Heart left ventricle (tissue), 13 donors: ENCODE measurements around the gene NPEPPS.

Experiments used
- POLR2A ChIP-seq, 2 donors: fragments of 450-650 bp; IDR thresholded peaks; one replicate each; pipeline ENCODE4 v1.6.1; 2017; ENCODE audit warnings: antibody characterized with exemption in 2 of 2, mild to moderate bottlenecking in 2 of 2, moderate library complexity in 2 of 2
- TF ChIP-seq, protein P1 (sequence below), 12 donors: fragments of 200-600 bp; sonication (generic) in 4 of 12; IDR thresholded peaks; one replicate each; pipeline versions ENCODE4 v1.5.0 to v1.8.0; 2018 to 2022; ENCODE audit warnings: antibody characterized with exemption in 12 of 12, mild to moderate bottlenecking in 5 of 12
- donor health status: ischemic (EF 13 %, LVEDD 7.1; RV severe dilation, severe dysfunction).
- donor health status: DM: no; HTN: yes; CAD: no.
- donor health status: DM: no; HTN: no; CAD: no.
- donor health status: ischemic (EF 25% LVEDD 6.9; RV normal size, moderate dysfunction).
- donor health status: ischemic (EF 25% LVEDD 5.7; RV mildly dilated, moderate dysfunction).
- donor health status: ischemic (EF 35%, LVEDD 5.7; RV mildly dilated, moderate dysfunction).
- donor health status: nonischemic (EF 11% LVEDD 7.7; RV severe dilation, severe dysfunction).
- donor health status: DM: yes; HTN: yes; CAD: no.
- donor health status: PGD.
- donor health status: ischemic (EF 29% LVEDD 5.4; RV normal size, mild dysfunction).
- donor health status: nonischemic (EF 23%, LVEDD 6.1; RV moderate dilation, normal function).

- TF ChIP-seq, protein P1, sequence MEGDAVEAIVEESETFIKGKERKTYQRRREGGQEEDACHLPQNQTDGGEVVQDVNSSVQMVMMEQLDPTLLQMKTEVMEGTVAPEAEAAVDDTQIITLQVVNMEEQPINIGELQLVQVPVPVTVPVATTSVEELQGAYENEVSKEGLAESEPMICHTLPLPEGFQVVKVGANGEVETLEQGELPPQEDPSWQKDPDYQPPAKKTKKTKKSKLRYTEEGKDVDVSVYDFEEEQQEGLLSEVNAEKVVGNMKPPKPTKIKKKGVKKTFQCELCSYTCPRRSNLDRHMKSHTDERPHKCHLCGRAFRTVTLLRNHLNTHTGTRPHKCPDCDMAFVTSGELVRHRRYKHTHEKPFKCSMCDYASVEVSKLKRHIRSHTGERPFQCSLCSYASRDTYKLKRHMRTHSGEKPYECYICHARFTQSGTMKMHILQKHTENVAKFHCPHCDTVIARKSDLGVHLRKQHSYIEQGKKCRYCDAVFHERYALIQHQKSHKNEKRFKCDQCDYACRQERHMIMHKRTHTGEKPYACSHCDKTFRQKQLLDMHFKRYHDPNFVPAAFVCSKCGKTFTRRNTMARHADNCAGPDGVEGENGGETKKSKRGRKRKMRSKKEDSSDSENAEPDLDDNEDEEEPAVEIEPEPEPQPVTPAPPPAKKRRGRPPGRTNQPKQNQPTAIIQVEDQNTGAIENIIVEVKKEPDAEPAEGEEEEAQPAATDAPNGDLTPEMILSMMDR (IDR thresholded peaks at IDR 0.05) = peak in 2 of 12 donors; percentile 1 to 8
- TF ChIP-seq POLR2A (IDR thresholded peaks at IDR 0.05) = no peak
These were observed 133.7 kb downstream of the NPEPPS start for GRCh38 chr17:47664624-47664941.
